H1 (cell line): ENCODE results near the gene PRSS36. TPM values are rescaled to one million over a fixed set of nuclear protein-coding genes. Genes with fewer than 3 reads are reported as not detected.
A peak's percentile ranks its signal among the peaks of the same experiment; 100 is the strongest.

Experiments
- CTCF ChIA-PET: fragments of 300-600 bp; sonication (Branson Sonifier 250); formaldehyde crosslinking; loops from one replicate; lab custom pipeline; 2021; ENCODE audit not compliant: partially characterized antibody; lab: Charles Lee
- POLR2A ChIA-PET: fragments of 300-600 bp; sonication (Branson Sonifier 250); formaldehyde crosslinking; loops from one replicate; lab custom pipeline; 2021; ENCODE audit warnings: inconsistent platforms; ENCODE audit not compliant: partially characterized antibody; lab: Charles Lee
- DNase-seq, 2 experiments: peaks; one replicate each; pipeline versions ENCODE4 v3.0.0 to v3.0.0-alpha.2; 2010 to 2022; ENCODE audit warnings: low spot score in 2 of 2, low read depth in 1 of 2, mixed read lengths in 1 of 2
- FAIRE-seq: peaks from 2 replicates; lab custom pipeline; 2011; peaks lifted over from hg19 to GRCh38; lab: Jason Lieb, UNC
- H2AFZ ChIP-seq: 2 replicates; pipeline ENCODE4 v1.8.1; 2012; ENCODE audit warnings: low read length, inconsistent platforms
- H2AK5ac ChIP-seq: 2 replicates; pipeline ENCODE4 v1.6.1; 2013; ENCODE audit warnings: low read depth, low read length
- H2BK120ac ChIP-seq: replicated peaks from 2 replicates; pipeline ENCODE3; 2013; ENCODE audit warnings: low read depth, low read length, inconsistent platforms
- H2BK12ac ChIP-seq: 2 replicates; pipeline ENCODE4 v1.6.1; 2013; ENCODE audit warnings: low read depth, low read length
- H2BK15ac ChIP-seq: 2 replicates; pipeline ENCODE4 v1.6.1; 2013; ENCODE audit warnings: low read length
- H2BK20ac ChIP-seq: 2 replicates; pipeline ENCODE4 v1.6.1; 2013; ENCODE audit warnings: low read length
- H2BK5ac ChIP-seq: 2 replicates; pipeline ENCODE4 v1.6.1; 2013; ENCODE audit warnings: low read depth, low read length
- H3K14ac ChIP-seq: 2 replicates; pipeline ENCODE4 v1.6.1; 2013; ENCODE audit warnings: inconsistent platforms; ENCODE audit not compliant: insufficient read length
- H3K18ac ChIP-seq: 2 replicates; pipeline ENCODE4 v1.6.1; 2013; ENCODE audit warnings: low read length; ENCODE audit errors: extremely low read depth
- H3K23ac ChIP-seq: 2 replicates; pipeline ENCODE4 v1.6.1; 2013; ENCODE audit warnings: inconsistent platforms; ENCODE audit not compliant: insufficient read length
- H3K23me2 ChIP-seq: 2 replicates; pipeline ENCODE4 v1.6.1; 2013; ENCODE audit warnings: low read depth, low read length
- H3K27ac ChIP-seq: 2 replicates; pipeline ENCODE4 v1.6.1; 2011; ENCODE audit warnings: low read depth, low read length, inconsistent platforms
- H3K27me3 ChIP-seq, 4 experiments: replicated peaks in 1 of 4; 1 replicate in 1 of 4; 2 replicates in 3 of 4; pipeline versions ENCODE4 v1.6.1 to v1.8.1; 2011 to 2013; ENCODE audit warnings: low read length in 3 of 4, mild to moderate bottlenecking in 3 of 4, inconsistent platforms in 2 of 4, mixed read lengths in 2 of 4, moderate library complexity in 1 of 4; ENCODE audit not compliant: control insufficient read depth in 3 of 4, insufficient read depth in 3 of 4; ENCODE audit errors: extremely low read depth in 1 of 4
- H3K36me3 ChIP-seq, 4 experiments: 2 replicates each; pipeline versions ENCODE4 v1.6.1 to v1.8.1; 2011 to 2013; ENCODE audit warnings: mild to moderate bottlenecking in 4 of 4, low read length in 3 of 4, moderate library complexity in 2 of 4, control low read depth in 1 of 4, inconsistent platforms in 1 of 4; ENCODE audit not compliant: insufficient read depth in 4 of 4, control insufficient read depth in 2 of 4
- H3K4ac ChIP-seq: replicated peaks from 2 replicates; pipeline ENCODE3; 2013; ENCODE audit warnings: low read length, low read depth, mixed read lengths, inconsistent platforms; ENCODE audit not compliant: insufficient read length
- H3K4me1 ChIP-seq, 4 experiments: replicated peaks in 1 of 4; 1 replicate in 1 of 4; 2 replicates in 3 of 4; pipeline versions ENCODE4 v1.6.1 to v1.8.1; 2011 to 2013; ENCODE audit warnings: low read length in 3 of 4, inconsistent platforms in 2 of 4, mixed read lengths in 1 of 4; ENCODE audit not compliant: insufficient read depth in 4 of 4, control insufficient read depth in 3 of 4
- H3K4me2 ChIP-seq, 2 experiments: 2 replicates each; pipeline versions ENCODE4 v1.6.1 to v1.8.1; 2011 to 2013; ENCODE audit warnings: low read depth in 2 of 2, low read length in 2 of 2, control low read depth in 1 of 2, inconsistent platforms in 1 of 2, mild to moderate bottlenecking in 1 of 2; ENCODE audit not compliant: insufficient read depth in 1 of 2
- H3K4me3 ChIP-seq, 4 experiments: fragments of 200-600, 300-600 bp in 1 of 4; sonication (generic), shearing (Covaris generic), sonication (Bioruptor Twin) in 1 of 4; 2 replicates each; pipeline versions ENCODE4 v1.5.1 to v1.8.1; 2011 to 2016; ENCODE audit warnings: low read length in 4 of 4, low read depth in 3 of 4, control low read depth in 2 of 4, inconsistent platforms in 2 of 4, mild to moderate bottlenecking in 2 of 4, mixed read lengths in 1 of 4, moderate library complexity in 1 of 4; ENCODE audit not compliant: insufficient read depth in 2 of 4; ENCODE audit errors: extremely low read depth in 1 of 4
- H3K56ac ChIP-seq: replicated peaks from 2 replicates; pipeline ENCODE3; 2013; ENCODE audit warnings: low read depth, mild to moderate bottlenecking, mixed read lengths, low read length, inconsistent platforms; ENCODE audit not compliant: insufficient read length
- H3K79me1 ChIP-seq: 2 replicates; pipeline ENCODE4 v1.6.1; 2013; ENCODE audit warnings: low read depth, low read length, control low read depth
- H3K79me2 ChIP-seq, 2 experiments: 2 replicates each; pipeline versions ENCODE4 v1.6.1 to v1.8.1; 2012 to 2013; ENCODE audit warnings: low read length in 2 of 2, mild to moderate bottlenecking in 2 of 2, inconsistent platforms in 1 of 2; ENCODE audit not compliant: insufficient read depth in 2 of 2, control insufficient read depth in 1 of 2
- H3K9ac ChIP-seq, 4 experiments: replicated peaks in 1 of 4; 1 replicate in 1 of 4; 2 replicates in 3 of 4; pipeline versions ENCODE4 v1.6.1 to v1.8.1; 2011 to 2013; ENCODE audit warnings: low read depth in 3 of 4, low read length in 3 of 4, control low read depth in 2 of 4, mild to moderate bottlenecking in 2 of 4, moderate library complexity in 2 of 4, inconsistent platforms in 1 of 4; ENCODE audit errors: extremely low read depth in 1 of 4
- H3K9me3 ChIP-seq, 2 experiments: 2 replicates each; pipeline versions ENCODE4 v1.6.1 to v1.8.1; 2012 to 2013; ENCODE audit warnings: mild to moderate bottlenecking in 2 of 2, moderate library complexity in 2 of 2, control low read depth in 1 of 2, inconsistent platforms in 1 of 2, low read depth in 1 of 2, low read length in 1 of 2, mixed read lengths in 1 of 2; ENCODE audit not compliant: insufficient read depth in 2 of 2
- H4K20me1 ChIP-seq, 2 experiments: replicated peaks in 1 of 2; 2 replicates each; pipeline versions ENCODE3 to v1.8.1; 2011 to 2013; ENCODE audit warnings: inconsistent platforms in 2 of 2, low read length in 2 of 2, mild to moderate bottlenecking in 1 of 2; ENCODE audit not compliant: insufficient read depth in 2 of 2, control insufficient read depth in 1 of 2
- H4K5ac ChIP-seq: 2 replicates; pipeline ENCODE4 v1.6.1; 2013; ENCODE audit warnings: low read length, low read depth, mixed read lengths, inconsistent platforms; ENCODE audit not compliant: insufficient read length
- H4K8ac ChIP-seq: 2 replicates; pipeline ENCODE4 v1.8.0; 2013; ENCODE audit warnings: mild to moderate bottlenecking, moderate library complexity, low read length, inconsistent platforms; ENCODE audit not compliant: insufficient read depth; ENCODE audit errors: extremely low read depth
- H4K91ac ChIP-seq: replicated peaks from 2 replicates; pipeline ENCODE3; 2013; ENCODE audit warnings: low read length, mixed read lengths, inconsistent platforms; ENCODE audit not compliant: insufficient read length
- ASH2L ChIP-seq: fragments of 200-600, 300-600 bp; sonication (generic); IDR thresholded peaks from one replicate; pipeline ENCODE4 v1.7.1; 2017; ENCODE audit warnings: low read length
- ATF2 ChIP-seq: IDR thresholded peaks from 2 replicates; pipeline ENCODE4 v1.6.1; 2012; ENCODE audit warnings: low read length, inconsistent platforms
- BCL11A ChIP-seq, 2 experiments: IDR thresholded peaks; one replicate each; pipeline ENCODE4 v1.6.1; 2011; ENCODE audit warnings: low read depth in 2 of 2, low read length in 2 of 2, mild to moderate bottlenecking in 2 of 2
- CEBPB ChIP-seq: IDR thresholded peaks from 2 replicates; pipeline ENCODE4 v1.6.1; 2012; ENCODE audit warnings: low read depth, low read length
- FOSL1 ChIP-seq: IDR thresholded peaks from 2 replicates; pipeline ENCODE4 v1.6.1; 2011; ENCODE audit warnings: mild to moderate bottlenecking, low read depth, low read length, moderate library complexity; ENCODE audit not compliant: insufficient read depth
- JUND ChIP-seq: IDR thresholded peaks from 2 replicates; pipeline ENCODE4 v1.6.1; 2011; ENCODE audit warnings: mild to moderate bottlenecking, improper control_type of control experiment, low read length
- KDM5A ChIP-seq: fragments of 200-600 bp; IDR thresholded peaks from 2 replicates; pipeline ENCODE4 v1.7.1; 2012; ENCODE audit warnings: mild to moderate bottlenecking, low read length, inconsistent platforms, mixed read lengths
- POLR2A ChIP-seq, 2 experiments: IDR thresholded peaks; 1 replicate in 1 of 2; 2 replicates in 1 of 2; pipeline ENCODE4 v1.6.1; 2011; ENCODE audit warnings: low read depth in 2 of 2, low read length in 2 of 2, mild to moderate bottlenecking in 2 of 2; ENCODE audit errors: control extremely low read depth in 1 of 2
- TEAD4 ChIP-seq: IDR thresholded peaks from 2 replicates; pipeline ENCODE4 v1.6.1; 2012; ENCODE audit warnings: low read depth, low read length, inconsistent platforms, mixed read lengths
- ZNF274 ChIP-seq: IDR thresholded peaks from 2 replicates; pipeline ENCODE4 v1.7.0; 2012; ENCODE audit warnings: low read length, borderline replicate concordance; ENCODE audit errors: extremely low read depth
- WGBS, 2 experiments: shearing (Covaris generic) in 1 of 2; methylation state at CpG; one replicate each; pipeline versions ENCODE4 v1.1.6 to v1.1.7; 2013 to 2015; ENCODE audit warnings: low lambda C conversion rate in 2 of 2, mixed read lengths in 2 of 2, inconsistent platforms in 1 of 2, low coverage in 1 of 2, missing lambda C conversion rate in 1 of 2; ENCODE audit not compliant: insufficient replicate concordance in 2 of 2, insufficient coverage in 1 of 2, insufficient read length in 1 of 2; ENCODE audit errors: extremely low coverage in 1 of 2, missing lambda C conversion rate in 1 of 2; 5-methylcytosine and 5-hydroxymethylcytosine counted together
- polyA plus RNA-seq, 7 experiments: library from polyadenylated mRNA; depleted of rRNA in 3 of 7; stranded (reverse) in 5 of 7; unstranded in 2 of 7; fragments of >200 nt in 5 of 7; fragments of 200-250 nt in 2 of 7; gene quantifications; 1 replicate in 5 of 7; 2 replicates in 1 of 7; 4 replicates in 1 of 7; pipeline versions ENCODE4 v1.2.1 to v1.2.3, GENCODE V29; 2011 to 2013; ENCODE audit warnings: missing spikeins in 2 of 7, mixed read lengths in 2 of 7
- total RNA-seq: library from RNA; stranded (reverse); fragmentation: NEBNext Ultra II Directional; extraction: Animal tissue kit (Norgen Biotek cat#: 25700); gene quantifications from 2 replicates; pipeline ENCODE4 v1.2.1, GENCODE V29; 2021

PRSS36 gene
- total and polyA plus RNA-seq, 2 of the 8 experiments (the other 6 are each of a cell fraction or from before 2014, with no cell fraction given): 1.3 to 1.9 TPM

GRCh38 chr16:31108035-31108793 is 41.7 kb downstream of the PRSS36 start, which contains the start of gene BCKDK:
BCKDK (plus strand) TSS chr16:31108386; CDS start chr16:31109224, 838 bp downstream.
- Histone ChIP-seq H2BK15ac (peak within 1 kb of the TSS; percentile 67; the same call in 1 of the 2 replicates), H3K36me3 (peaks cover 2 to 18% (median 12%) of the 10 kb centered on the region in 4 experiments; a peak in 5 of 8 replicates), H3K4me1 (peaks cover 0 to 5% (median 2%) of the 10 kb centered on the region in 4 experiments; a peak in 1 of 7 replicates), H4K20me1 (no peaks in the 10 kb centered on the region), H3K9ac (peak within 1 kb of the TSS in 3 of 4 experiments; percentile 42 to 62 (median 45); a peak in 3 of 7 replicates), H2BK20ac (no peak within 1 kb of the TSS), H3K79me2 (no peaks in the 10 kb centered on the region), H3K23me2 (peaks cover 8% of the 10 kb centered on the region), H3K79me1 (no peaks in the 10 kb centered on the region; the same call in 1 of the 2 replicates), H3K23ac (no peak within 1 kb of the TSS), H3K27me3 (no peaks in the 10 kb centered on the region), H3K9me3 (no peaks in the 10 kb centered on the region), H3K14ac (no peak within 1 kb of the TSS), H3K18ac (peak within 1 kb of the TSS; percentile 25), H4K8ac (peak within 1 kb of the TSS; percentile 28), H3K27ac (no peak within 1 kb of the TSS), H4K5ac (peak within 1 kb of the TSS; percentile 62), H2AFZ (peak within 1 kb of the TSS; percentile 70), H3K4me2 (peak within 1 kb of the TSS; percentile 60 to 77), H4K91ac (no peak within 1 kb of the TSS), H2AK5ac (no peak within 1 kb of the TSS; the same call in 1 of the 2 replicates), H3K56ac (peak within 1 kb of the TSS; percentile 49), H2BK12ac (peak within 1 kb of the TSS; percentile 23; the same call in 1 of the 2 replicates), H2BK5ac (no peak within 1 kb of the TSS; the same call in 1 of the 2 replicates), H2BK120ac (no peak within 1 kb of the TSS), H3K4ac (no peak within 1 kb of the TSS), H3K4me3 (peak within 1 kb of the TSS; percentile 61 to 87 (median 70))
- 4% methylated on average over 41 of the region's 68 CpGs; no CpG with 5 or more reads in 1 of the 2 experiments for WGBS, 2 experiments
- FAIRE-seq: no peak
- ChIA-PET CTCF (interaction anchor here (1.0 to 3.1 kb wide), 5 partner anchors 9 to 38 kb away, joined by 3 to 8 read pairs (median 3); partner anchors contain the start of gene KAT8), POLR2A (interaction anchor here (0.6 to 29.9 kb wide), 4 partner anchors 9 to 153 kb away, joined by 3 to 713 read pairs (median 8); partner anchors contain the start of genes KAT8, PRSS36 and PRSS8)
- peak in 1 of 2 experiments; percentile 85 for DNase-seq
- TF ChIP-seq ATF2 (no peak), POLR2A (IDR thresholded peaks at IDR 0.05; ENCODE audit: control extremely low read depth in 1 of 2, low read depth in 2 of 2, low read length in 2 of 2) (no peak), ZNF274 (no peak), JUND (no peak), FOSL1 (no peak), KDM5A (no peak), CEBPB (no peak), ASH2L (no peak), BCL11A (IDR thresholded peaks at IDR 0.05; ENCODE audit: low read depth in 2 of 2, low read length in 2 of 2) (no peak), TEAD4 (no peak)
